HEK293 (cell line): Measurements from ENCODE around the gene HTR4.

ENCODE experiments used
- CTCF ChIA-PET: fragments of 350-600 bp; formaldehyde crosslinking; extraction: SDS; loops from one replicate; lab custom pipeline; 2021; ENCODE audit warnings: antibody characterized with exemption; lab: Yijun Ruan, JAX
- POLR2A ChIA-PET: fragments of 300-600 bp; formaldehyde crosslinking; extraction: SDS; loops from one replicate; lab custom pipeline; 2020; ENCODE audit warnings: antibody characterized with exemption, inconsistent platforms; lab: Yijun Ruan, JAX
- H3K27ac ChIP-seq: fragments of 200-500 bp; sonication (Bioruptor generic); 2 replicates; pipeline ENCODE4 v1.5.1; 2014; ENCODE audit warnings: low read depth, low read length, control low read depth, inconsistent platforms; ENCODE audit errors: extremely low read depth
- H3K36me3 ChIP-seq, 2 experiments: fragments of 200-500 bp in 1 of 2; sonication (Bioruptor generic) in 1 of 2; 1 replicate in 1 of 2; 2 replicates in 1 of 2; pipeline ENCODE4 v1.5.1; 2014 to 2017; ENCODE audit warnings: inconsistent platforms in 2 of 2, low read length in 2 of 2; ENCODE audit not compliant: control insufficient read depth in 2 of 2, insufficient read depth in 1 of 2
- H3K4me1 ChIP-seq: fragments of 200-500 bp; sonication (Bioruptor generic); 2 replicates; pipeline ENCODE4 v1.5.1; 2014; ENCODE audit warnings: mild to moderate bottlenecking, low read length, inconsistent platforms; ENCODE audit not compliant: control insufficient read depth, insufficient read depth
- H3K4me3 ChIP-seq: 2 replicates; pipeline ENCODE4 v1.5.1; 2011; ENCODE audit warnings: low read depth, mild to moderate bottlenecking, control low read depth, low read length, moderate library complexity
- H3K9me3 ChIP-seq: fragments of 200-500 bp; sonication (Bioruptor generic); 2 replicates; pipeline ENCODE4 v1.5.1; 2014; ENCODE audit warnings: low read depth, low read length, inconsistent platforms; ENCODE audit not compliant: control insufficient read depth, insufficient read depth
- KLF9 ChIP-seq: fragments of 450-650 bp; formaldehyde crosslinking; IDR thresholded peaks from 2 replicates; pipeline ENCODE4 v1.5.1; 2016; ENCODE audit warnings: missing biosample characterization, missing genetic modification characterization, low read depth
- MEIS1 ChIP-seq: sonication (generic); formaldehyde crosslinking; IDR thresholded peaks from 2 replicates; pipeline ENCODE4 v1.8.1; 2022; ENCODE audit warnings: missing genetic modification reagents, mild to moderate bottlenecking, borderline replicate concordance
- MYNN ChIP-seq: fragments of 450-650 bp; formaldehyde crosslinking; IDR thresholded peaks from 2 replicates; pipeline ENCODE4 v1.5.1; 2016; ENCODE audit warnings: missing biosample characterization, missing genetic modification characterization, borderline replicate concordance
- YY1 ChIP-seq: fragments of 450-650 bp; formaldehyde crosslinking; IDR thresholded peaks from 2 replicates; pipeline ENCODE4 v1.5.1; 2018; ENCODE audit warnings: missing biosample characterization, missing genetic modification characterization
- ZBTB20 ChIP-seq: fragments of 450-650 bp; formaldehyde crosslinking; IDR thresholded peaks from 2 replicates; pipeline ENCODE4 v1.5.1; 2016; ENCODE audit warnings: missing biosample characterization, missing genetic modification characterization
- ZNF10 ChIP-seq: fragments of 450-650 bp; formaldehyde crosslinking; IDR thresholded peaks from 2 replicates; pipeline ENCODE4 v1.5.1; 2017; ENCODE audit warnings: missing biosample characterization, missing genetic modification characterization
- ZNF157 ChIP-seq: fragments of 450-650 bp; formaldehyde crosslinking; IDR thresholded peaks from 2 replicates; pipeline ENCODE4 v1.5.1; 2016; ENCODE audit warnings: missing biosample characterization, missing genetic modification characterization
- ZNF202 ChIP-seq: fragments of 450-650 bp; formaldehyde crosslinking; IDR thresholded peaks from 2 replicates; pipeline ENCODE4 v1.5.1; 2016; ENCODE audit warnings: missing biosample characterization, missing genetic modification characterization, borderline replicate concordance
- ZNF335 ChIP-seq: fragments of 450-650 bp; formaldehyde crosslinking; conservative IDR thresholded peaks from 2 replicates; pipeline ENCODE4 v1.5.1; 2016; ENCODE audit warnings: missing biosample characterization, missing genetic modification characterization
- ZNF394 ChIP-seq: fragments of 450-650 bp; formaldehyde crosslinking; IDR thresholded peaks from 2 replicates; pipeline ENCODE4 v1.5.1; 2016; ENCODE audit warnings: missing biosample characterization, missing genetic modification characterization, mild to moderate bottlenecking, moderate library complexity, borderline replicate concordance
- ZNF548 ChIP-seq: fragments of 450-650 bp; formaldehyde crosslinking; IDR thresholded peaks from 2 replicates; pipeline ENCODE4 v1.5.1; 2016; ENCODE audit warnings: missing biosample characterization, missing genetic modification characterization
- ZNF561 ChIP-seq: fragments of 450-650 bp; IDR thresholded peaks from 2 replicates; pipeline ENCODE4 v1.5.1; 2018; ENCODE audit warnings: missing biosample characterization, missing genetic modification characterization, borderline replicate concordance
- ZNF664 ChIP-seq: fragments of 450-650 bp; formaldehyde crosslinking; IDR thresholded peaks from 2 replicates; pipeline ENCODE4 v1.5.1; 2016; ENCODE audit warnings: missing biosample characterization, missing genetic modification characterization
- TF ChIP-seq, protein P1 (sequence below): fragments of 450-650 bp; formaldehyde crosslinking; IDR thresholded peaks from 2 replicates; pipeline ENCODE4 v1.5.1; 2016; ENCODE audit warnings: missing biosample characterization, missing genetic modification characterization
- TF ChIP-seq, protein P2 (sequence below): fragments of 450-650 bp; formaldehyde crosslinking; IDR thresholded peaks from 2 replicates; pipeline ENCODE4 v1.5.1; 2017; ENCODE audit warnings: missing biosample characterization, missing genetic modification characterization
- TF ChIP-seq, protein P3 (sequence below): fragments of 450-650 bp; formaldehyde crosslinking; IDR thresholded peaks from 2 replicates; pipeline ENCODE4 v1.5.1; 2016; ENCODE audit warnings: missing biosample characterization, missing genetic modification characterization
- TF ChIP-seq, protein P4 (sequence below): IDR thresholded peaks from 2 replicates; pipeline ENCODE4 v1.6.1; 2011; ENCODE audit warnings: mild to moderate bottlenecking, low read depth, low read length, borderline replicate concordance
- TF ChIP-seq, protein P5 (sequence below): fragments of 450-650 bp; formaldehyde crosslinking; IDR thresholded peaks from 2 replicates; pipeline ENCODE4 v1.5.1; 2016; ENCODE audit warnings: missing biosample characterization, missing genetic modification characterization
- TF ChIP-seq, protein P6 (sequence below): fragments of 450-650 bp; formaldehyde crosslinking; conservative IDR thresholded peaks from 2 replicates; pipeline ENCODE4 v1.5.1; 2016; ENCODE audit warnings: low read depth, missing biosample characterization, missing genetic modification characterization
- TF ChIP-seq, protein P7 (sequence below): fragments of 450-650 bp; formaldehyde crosslinking; IDR thresholded peaks from 2 replicates; pipeline ENCODE4 v1.5.1; 2016; ENCODE audit warnings: missing biosample characterization, missing genetic modification characterization

Gene HTR4

DNA sequence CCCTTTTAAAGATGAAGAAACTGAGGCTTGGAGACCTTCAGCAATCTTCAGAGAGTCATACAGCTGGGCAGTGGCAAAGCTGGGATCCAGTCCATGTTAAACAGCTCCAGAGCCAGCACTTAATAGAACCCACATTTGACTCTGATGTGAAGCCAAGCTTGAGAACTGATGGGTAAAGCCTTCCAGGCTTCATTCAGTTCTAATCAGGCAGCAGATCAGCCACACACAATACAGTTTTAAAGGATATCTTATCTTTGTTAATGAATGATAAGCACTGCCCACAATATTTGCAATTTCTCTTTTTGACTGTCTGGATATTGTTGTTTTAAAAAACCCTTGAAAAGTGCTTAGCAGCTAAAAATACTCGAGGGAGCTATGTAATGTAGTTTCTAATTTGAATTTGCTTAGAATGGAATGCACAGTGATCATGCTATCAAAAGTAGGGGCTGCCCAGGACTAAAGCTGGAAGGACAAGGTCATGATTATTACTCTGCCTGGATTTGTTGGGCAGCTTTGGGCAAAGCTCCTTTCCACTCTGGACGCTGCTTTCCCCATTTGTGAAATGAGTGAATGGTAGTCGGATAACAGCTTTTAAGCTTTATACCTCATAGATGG, 31.3 kb upstream of the HTR4 start:
- TF ChIP-seq ZNF10 (tag by site-specific recombination) (no peak), ZNF202 (tag by site-specific recombination) (no peak), ZBTB20 (tag by site-specific recombination) (no peak), YY1 (no peak), ZNF335 (tag by site-specific recombination) (no peak), ZNF157 (tag by site-specific recombination) (no peak), ZNF561 (tag by site-specific recombination) (no peak), ZNF394 (no peak), ZNF664 (no peak), MYNN (tag by site-specific recombination) (no peak), MEIS1 (no peak), KLF9 (tag by site-specific recombination) (no peak)
- TF ChIP-seq, protein P1, sequence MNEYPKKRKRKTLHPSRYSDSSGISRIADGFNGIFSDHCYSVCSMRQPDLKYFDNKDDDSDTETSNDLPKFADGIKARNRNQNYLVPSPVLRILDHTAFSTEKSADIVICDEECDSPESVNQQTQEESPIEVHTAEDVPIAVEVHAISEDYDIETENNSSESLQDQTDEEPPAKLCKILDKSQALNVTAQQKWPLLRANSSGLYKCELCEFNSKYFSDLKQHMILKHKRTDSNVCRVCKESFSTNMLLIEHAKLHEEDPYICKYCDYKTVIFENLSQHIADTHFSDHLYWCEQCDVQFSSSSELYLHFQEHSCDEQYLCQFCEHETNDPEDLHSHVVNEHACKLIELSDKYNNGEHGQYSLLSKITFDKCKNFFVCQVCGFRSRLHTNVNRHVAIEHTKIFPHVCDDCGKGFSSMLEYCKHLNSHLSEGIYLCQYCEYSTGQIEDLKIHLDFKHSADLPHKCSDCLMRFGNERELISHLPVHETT = no peak
- TF ChIP-seq, protein P2, sequence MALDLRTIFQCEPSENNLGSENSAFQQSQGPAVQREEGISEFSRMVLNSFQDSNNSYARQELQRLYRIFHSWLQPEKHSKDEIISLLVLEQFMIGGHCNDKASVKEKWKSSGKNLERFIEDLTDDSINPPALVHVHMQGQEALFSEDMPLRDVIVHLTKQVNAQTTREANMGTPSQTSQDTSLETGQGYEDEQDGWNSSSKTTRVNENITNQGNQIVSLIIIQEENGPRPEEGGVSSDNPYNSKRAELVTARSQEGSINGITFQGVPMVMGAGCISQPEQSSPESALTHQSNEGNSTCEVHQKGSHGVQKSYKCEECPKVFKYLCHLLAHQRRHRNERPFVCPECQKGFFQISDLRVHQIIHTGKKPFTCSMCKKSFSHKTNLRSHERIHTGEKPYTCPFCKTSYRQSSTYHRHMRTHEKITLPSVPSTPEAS (tag by site-specific recombination) = no peak
- TF ChIP-seq, protein P3, sequence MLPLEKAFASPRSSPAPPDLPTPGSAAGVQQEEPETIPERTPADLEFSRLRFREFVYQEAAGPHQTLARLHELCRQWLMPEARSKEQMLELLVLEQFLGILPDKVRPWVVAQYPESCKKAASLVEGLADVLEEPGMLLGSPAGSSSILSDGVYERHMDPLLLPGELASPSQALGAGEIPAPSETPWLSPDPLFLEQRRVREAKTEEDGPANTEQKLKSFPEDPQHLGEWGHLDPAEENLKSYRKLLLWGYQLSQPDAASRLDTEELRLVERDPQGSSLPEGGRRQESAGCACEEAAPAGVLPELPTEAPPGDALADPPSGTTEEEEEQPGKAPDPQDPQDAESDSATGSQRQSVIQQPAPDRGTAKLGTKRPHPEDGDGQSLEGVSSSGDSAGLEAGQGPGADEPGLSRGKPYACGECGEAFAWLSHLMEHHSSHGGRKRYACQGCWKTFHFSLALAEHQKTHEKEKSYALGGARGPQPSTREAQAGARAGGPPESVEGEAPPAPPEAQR (tag by site-specific recombination) = no peak
- TF ChIP-seq, protein P4, sequence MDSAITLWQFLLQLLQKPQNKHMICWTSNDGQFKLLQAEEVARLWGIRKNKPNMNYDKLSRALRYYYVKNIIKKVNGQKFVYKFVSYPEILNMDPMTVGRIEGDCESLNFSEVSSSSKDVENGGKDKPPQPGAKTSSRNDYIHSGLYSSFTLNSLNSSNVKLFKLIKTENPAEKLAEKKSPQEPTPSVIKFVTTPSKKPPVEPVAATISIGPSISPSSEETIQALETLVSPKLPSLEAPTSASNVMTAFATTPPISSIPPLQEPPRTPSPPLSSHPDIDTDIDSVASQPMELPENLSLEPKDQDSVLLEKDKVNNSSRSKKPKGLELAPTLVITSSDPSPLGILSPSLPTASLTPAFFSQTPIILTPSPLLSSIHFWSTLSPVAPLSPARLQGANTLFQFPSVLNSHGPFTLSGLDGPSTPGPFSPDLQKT = no peak
- TF ChIP-seq, protein P5, sequence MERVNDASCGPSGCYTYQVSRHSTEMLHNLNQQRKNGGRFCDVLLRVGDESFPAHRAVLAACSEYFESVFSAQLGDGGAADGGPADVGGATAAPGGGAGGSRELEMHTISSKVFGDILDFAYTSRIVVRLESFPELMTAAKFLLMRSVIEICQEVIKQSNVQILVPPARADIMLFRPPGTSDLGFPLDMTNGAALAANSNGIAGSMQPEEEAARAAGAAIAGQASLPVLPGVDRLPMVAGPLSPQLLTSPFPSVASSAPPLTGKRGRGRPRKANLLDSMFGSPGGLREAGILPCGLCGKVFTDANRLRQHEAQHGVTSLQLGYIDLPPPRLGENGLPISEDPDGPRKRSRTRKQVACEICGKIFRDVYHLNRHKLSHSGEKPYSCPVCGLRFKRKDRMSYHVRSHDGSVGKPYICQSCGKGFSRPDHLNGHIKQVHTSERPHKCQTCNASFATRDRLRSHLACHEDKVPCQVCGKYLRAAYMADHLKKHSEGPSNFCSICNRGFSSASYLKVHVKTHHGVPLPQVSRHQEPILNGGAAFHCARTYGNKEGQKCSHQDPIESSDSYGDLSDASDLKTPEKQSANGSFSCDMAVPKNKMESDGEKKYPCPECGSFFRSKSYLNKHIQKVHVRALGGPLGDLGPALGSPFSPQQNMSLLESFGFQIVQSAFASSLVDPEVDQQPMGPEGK (tag by site-specific recombination) = no peak
- Histone ChIP-seq H3K4me3 (no peak overlapping the region), H3K27ac (no peak overlapping the region), H3K4me1 (no peaks in the 10 kb centered on the region), H3K9me3 (no peaks in the 10 kb centered on the region), H3K36me3 (no peaks in the 10 kb centered on the region)
- CTCF ChIA-PET = interaction anchor here (0.6 to 1.3 kb wide), 4 partner anchors 45 to 903 kb away, joined by 3 to 4 read pairs (median 3); partner anchors contain the start of gene JAKMIP2
- POLR2A ChIA-PET = no interaction called here

DNA sequence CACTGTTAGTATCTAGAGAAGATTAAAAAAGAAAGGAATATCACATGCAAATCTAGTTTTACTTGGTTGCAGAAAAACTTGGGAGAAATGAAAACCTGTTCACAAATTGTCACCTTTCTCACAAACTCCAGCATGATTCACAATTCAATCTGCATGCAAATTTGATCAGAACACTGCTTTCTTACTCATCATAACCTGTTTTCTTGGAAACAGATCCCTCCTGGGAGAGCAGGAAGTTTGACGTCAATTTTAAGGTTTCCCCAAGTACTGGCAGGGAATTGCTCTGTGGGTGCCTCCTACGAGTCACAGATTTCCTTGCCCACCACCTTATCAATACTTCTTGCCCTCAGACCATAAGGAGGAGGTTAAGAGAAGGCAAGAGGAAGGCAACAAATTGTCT, 30.2 kb upstream of the HTR4 start:
- H3K36me3 ChIP-seq = no peaks in the 10 kb centered on the region
- no peaks in the 10 kb centered on the region for H3K4me1 ChIP-seq
- no peaks in the 10 kb centered on the region for H3K9me3 ChIP-seq
- H3K4me3 ChIP-seq = no peak overlapping the region
- no peak overlapping the region for H3K27ac ChIP-seq
- ChIA-PET POLR2A (no interaction called here), CTCF (interaction anchor here (1.1 kb wide), 1 partner anchor 79 kb away, joined by 3 read pairs; no protein-coding TSS in a partner anchor)
- TF ChIP-seq ZNF548 (tag by site-specific recombination) = no peak
- TF ChIP-seq, protein P6, sequence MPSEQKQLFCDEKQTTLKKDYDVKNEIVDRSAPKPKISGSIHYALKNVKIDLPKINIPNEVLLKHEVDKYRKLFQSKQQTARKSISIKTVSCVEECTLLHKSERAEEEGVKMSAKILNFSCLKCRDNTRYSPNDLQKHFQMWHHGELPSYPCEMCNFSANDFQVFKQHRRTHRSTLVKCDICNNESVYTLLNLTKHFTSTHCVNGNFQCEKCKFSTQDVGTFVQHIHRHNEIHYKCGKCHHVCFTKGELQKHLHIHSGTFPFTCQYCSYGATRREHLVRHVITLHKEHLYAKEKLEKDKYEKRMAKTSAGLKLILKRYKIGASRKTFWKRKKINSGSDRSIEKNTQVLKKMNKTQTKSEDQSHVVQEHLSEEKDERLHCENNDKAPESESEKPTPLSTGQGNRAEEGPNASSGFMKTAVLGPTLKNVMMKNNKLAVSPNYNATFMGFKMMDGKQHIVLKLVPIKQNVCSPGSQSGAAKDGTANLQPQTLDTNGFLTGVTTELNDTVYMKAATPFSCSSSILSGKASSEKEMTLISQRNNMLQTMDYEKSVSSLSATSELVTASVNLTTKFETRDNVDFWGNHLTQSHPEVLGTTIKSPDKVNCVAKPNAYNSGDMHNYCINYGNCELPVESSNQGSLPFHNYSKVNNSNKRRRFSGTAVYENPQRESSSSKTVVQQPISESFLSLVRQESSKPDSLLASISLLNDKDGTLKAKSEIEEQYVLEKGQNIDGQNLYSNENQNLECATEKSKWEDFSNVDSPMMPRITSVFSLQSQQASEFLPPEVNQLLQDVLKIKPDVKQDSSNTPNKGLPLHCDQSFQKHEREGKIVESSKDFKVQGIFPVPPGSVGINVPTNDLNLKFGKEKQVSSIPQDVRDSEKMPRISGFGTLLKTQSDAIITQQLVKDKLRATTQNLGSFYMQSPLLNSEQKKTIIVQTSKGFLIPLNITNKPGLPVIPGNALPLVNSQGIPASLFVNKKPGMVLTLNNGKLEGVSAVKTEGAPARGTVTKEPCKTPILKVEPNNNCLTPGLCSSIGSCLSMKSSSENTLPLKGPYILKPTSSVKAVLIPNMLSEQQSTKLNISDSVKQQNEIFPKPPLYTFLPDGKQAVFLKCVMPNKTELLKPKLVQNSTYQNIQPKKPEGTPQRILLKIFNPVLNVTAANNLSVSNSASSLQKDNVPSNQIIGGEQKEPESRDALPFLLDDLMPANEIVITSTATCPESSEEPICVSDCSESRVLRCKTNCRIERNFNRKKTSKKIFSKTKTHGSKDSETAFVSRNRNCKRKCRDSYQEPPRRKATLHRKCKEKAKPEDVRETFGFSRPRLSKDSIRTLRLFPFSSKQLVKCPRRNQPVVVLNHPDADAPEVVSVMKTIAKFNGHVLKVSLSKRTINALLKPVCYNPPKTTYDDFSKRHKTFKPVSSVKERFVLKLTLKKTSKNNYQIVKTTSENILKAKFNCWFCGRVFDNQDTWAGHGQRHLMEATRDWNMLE (tag by site-specific recombination) = no peak
- TF ChIP-seq, protein P7, sequence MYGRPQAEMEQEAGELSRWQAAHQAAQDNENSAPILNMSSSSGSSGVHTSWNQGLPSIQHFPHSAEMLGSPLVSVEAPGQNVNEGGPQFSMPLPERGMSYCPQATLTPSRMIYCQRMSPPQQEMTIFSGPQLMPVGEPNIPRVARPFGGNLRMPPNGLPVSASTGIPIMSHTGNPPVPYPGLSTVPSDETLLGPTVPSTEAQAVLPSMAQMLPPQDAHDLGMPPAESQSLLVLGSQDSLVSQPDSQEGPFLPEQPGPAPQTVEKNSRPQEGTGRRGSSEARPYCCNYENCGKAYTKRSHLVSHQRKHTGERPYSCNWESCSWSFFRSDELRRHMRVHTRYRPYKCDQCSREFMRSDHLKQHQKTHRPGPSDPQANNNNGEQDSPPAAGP (tag by site-specific recombination) = no peak
